CD4-positive, alpha-beta T cell treated with Interleukin-17A for 4 hours (primary cell): Measurements from ENCODE around the gene ZNF644.
"Not testable (repeated sequence)": the region's sequence is repeated elsewhere in the genome, so short reads cannot be mapped to it uniquely, and the experiment has no call there.

Experiments used
- DNase-seq: peaks from one replicate; pipeline ENCODE4 v3.0.0-alpha.2; 2020; ENCODE audit warnings: mixed read lengths

Gene ZNF644

GRCh38 chr1:90977522-90977921 is 44.3 kb downstream of the ZNF644 start:
- DNase-seq, result no peak

GRCh38 chr1:90973897-90974798 is 47.7 kb downstream of the ZNF644 start:
- DNase-seq, result no peak

- no peak for DNase-seq
Observed at GRCh38 chr1:90970208-90970607, 51.6 kb downstream of the ZNF644 start.

DNA sequence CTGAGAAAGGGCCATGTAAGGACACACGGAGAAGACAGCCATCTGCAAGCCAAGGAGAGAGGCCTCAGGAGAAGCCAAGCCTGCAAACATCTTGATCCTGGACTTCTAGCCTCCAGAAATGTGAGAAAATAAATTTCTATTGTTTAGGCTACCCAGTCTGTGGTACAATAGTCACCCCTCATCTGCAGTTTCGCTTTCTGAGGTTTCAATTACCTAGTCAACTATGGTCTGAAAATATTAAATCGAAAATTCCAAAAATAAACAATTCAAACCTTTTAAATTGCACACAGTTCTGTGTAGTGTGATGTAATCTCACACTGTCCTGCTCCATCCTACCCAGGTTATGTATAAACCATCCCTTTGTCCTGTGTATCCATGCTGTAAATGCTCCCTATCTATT is 52.6 kb downstream of the ZNF644 start:
- DNase-seq, result no peak

DNA sequence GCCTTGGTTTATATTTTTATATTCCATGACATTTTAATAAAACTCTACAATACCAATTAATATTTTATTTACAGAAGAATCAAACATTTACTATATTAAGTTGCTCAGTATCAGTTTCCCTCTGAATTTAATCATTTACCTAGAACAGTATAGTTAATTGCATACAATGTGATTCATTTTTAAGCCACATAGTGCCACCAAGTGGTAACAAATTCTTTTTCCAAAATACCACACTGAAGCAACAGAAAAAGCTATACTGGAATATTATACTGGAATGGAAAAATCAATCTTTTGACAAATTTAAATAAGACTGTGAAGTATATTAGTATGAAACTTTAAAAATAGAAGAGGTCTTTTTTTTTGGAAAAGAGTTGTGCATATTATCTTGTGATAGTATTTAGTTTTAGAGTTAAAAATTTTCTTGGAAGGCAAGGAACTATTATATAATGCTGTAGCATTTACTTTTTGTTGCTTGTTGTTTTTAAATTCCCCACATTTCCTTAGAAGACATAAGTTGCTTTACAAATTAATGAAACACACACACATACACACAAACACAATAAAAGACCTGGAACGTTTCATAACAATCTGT is 57.3 kb downstream of the ZNF644 start:
- no peak for DNase-seq

GRCh38 chr1:90963651-90964050 is 58.2 kb downstream of the ZNF644 start:
- no peak for DNase-seq

- no peak for DNase-seq
Observed at GRCh38 chr1:90963236-90963635, 58.6 kb downstream of the ZNF644 start.

DNA sequence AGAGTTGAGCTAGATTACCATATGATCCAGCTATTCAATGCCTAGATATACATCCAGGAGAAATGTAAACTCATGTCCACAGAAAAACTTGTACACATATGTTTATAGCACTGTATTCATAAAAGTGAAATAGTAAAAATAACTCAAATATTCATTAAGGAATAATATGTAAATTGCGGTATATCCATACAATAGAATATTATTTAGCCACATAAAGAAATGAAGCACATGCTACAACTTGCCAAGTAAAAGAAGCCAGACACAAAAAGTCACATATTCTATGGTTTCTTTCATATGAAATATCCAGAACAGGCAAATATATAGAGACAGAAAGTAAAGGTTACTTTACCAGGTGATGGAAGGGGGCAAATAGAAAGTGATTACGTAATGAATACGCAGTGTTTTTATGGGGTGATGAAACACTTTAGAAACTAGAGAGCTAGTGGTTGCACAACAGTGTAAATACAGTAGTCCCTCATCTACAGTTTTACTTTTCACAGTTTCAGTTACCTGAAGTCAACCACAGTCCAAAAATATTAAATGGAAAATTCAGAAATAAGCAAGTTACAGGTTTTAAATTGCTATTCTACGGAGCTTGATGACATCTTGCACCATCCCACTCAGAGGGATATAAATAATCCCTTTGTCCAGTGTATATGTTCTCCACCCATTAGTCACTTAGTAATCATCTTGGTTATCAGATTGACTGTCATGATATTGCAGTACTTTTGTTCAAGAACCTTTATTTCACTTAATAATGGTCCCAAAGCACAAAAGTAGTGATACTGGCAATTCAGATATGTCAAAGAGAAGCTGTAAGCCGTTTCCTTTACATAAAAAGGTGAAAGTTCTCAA is 62.3 kb downstream of the ZNF644 start:
- no peak for DNase-seq

- no peak for DNase-seq
Observed at GRCh38 chr1:90957497-90957896, 64.3 kb downstream of the ZNF644 start.

DNA sequence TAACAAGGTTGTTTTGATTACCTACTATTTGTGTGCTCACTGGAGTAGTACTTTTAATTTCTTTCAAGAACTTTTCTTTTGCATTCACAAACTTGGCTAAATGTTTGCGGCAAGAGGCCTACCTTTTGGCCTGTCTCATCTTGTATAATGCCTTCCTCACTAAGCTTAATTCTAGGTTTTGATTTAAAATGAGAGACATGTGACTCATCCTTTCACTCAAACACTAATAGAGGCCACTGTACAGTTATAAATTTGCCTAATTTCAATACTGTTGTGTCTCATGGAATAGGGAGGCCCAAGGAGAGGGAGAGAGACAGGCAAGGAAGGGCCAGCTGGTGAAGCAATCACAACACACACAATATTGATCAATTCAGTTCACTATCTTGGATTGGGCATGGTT is 66.1 kb downstream of the ZNF644 start:
- DNase-seq, result no peak

- no peak for DNase-seq
Observed at GRCh38 chr1:90952906-90953305, 68.9 kb downstream of the ZNF644 start.

DNA sequence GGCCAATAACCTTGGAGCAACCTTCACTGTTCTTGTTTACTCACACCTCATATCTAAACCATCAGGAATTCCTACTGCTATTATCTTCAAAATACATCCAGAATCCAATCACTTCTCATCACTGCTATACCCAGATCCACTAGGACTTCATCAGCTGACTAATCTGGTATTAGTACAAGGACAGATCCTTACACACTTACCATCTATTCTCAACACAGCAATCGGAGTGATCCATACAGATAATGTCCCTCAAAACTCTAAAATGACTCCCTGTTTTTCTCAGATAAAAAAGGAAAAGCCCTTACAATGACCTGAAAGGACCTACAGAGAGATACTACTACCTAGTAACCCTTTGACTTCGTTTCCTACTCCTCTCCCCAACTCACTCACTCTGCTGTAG is 70.8 kb downstream of the ZNF644 start:
- DNase-seq, result no peak

- no peak for DNase-seq
Observed at GRCh38 chr1:90948301-90948700, 73.5 kb downstream of the ZNF644 start.

DNA sequence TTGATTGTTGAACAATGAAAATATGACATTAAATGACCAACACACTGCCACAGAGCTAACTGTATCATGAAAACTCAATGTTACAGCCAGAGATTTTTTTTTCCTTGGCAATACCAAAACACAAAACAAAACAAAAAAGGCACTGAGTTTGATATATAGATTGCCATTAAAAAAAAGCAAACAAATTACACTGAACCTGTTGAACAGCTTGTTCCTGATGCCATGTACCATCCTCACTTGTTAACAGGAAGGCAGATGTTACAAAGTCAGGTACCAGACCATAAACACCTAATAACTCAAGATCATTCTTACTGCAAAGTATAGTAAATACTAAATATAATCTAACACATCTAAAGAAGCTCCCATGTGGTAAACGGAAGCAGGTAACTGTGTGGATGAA is 75.2 kb downstream of the ZNF644 start:
- DNase-seq, result no peak

DNA sequence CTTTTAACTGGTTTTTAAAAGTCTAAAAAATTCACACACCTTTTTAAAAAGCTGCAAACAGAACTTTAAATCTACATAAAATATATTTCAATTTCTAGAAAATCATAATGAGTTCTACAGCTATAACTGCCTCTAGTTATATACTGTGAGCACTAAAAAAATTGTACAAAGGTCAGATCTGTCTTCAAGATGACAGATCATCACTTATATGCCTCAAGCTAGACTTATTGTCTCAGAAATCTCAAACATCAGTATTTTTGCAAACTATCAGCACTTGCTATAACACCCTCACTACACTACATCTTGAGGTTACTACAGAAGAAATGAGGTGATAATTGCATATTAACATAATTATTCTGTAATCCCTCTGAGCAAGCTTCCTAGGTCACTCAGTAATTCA is 76.5 kb downstream of the ZNF644 start:
- no peak for DNase-seq

GRCh38 chr1:90943966-90944365 is 77.9 kb downstream of the ZNF644 start:
- DNase-seq, result no peak

GRCh38 chr1:90940746-90941145 is 81.1 kb downstream of the ZNF644 start:
- no peak for DNase-seq

DNA sequence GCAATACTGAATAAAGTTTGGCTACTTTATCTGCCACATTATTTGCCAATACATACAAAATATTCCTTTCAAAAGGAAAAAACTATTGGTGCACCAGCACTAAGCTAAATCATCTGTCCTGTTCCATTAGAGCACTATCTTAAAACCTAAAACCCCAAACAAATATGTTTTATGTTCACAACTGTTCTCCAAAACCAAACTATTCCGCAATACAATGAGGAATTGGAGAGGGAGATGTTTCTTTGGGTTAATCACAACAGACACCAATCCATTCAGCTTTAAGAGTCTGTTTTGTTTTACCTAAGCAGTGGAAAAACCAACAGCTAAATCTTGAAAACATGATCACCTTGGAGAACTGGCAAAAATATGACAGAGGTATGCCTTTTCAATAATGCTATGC is 85.1 kb downstream of the ZNF644 start:
- DNase-seq, result no peak

GRCh38 chr1:90936061-90936460 is 85.8 kb downstream of the ZNF644 start:
- DNase-seq, result no peak

DNA sequence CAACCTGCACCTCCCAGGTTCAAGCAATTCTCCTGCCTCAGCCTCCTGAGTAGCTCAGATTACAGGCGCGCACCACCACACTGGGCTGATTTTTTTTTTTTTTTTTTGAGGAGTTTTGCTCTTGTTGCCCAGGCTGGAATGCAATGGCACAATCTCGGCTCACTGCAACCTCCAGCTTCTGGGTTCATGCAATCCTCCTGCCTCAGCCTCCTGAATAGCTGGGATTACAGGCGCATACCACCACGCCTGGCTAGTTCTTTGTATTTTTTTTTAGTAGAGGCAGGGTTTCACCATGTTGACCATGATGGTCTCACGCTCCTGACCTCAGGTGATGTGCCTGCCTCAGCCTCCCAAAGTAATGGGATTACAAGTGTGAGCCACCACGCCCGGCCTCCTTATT is 93.6 kb downstream of the ZNF644 start:
- DNase-seq, result not testable (repeated sequence)

DNA sequence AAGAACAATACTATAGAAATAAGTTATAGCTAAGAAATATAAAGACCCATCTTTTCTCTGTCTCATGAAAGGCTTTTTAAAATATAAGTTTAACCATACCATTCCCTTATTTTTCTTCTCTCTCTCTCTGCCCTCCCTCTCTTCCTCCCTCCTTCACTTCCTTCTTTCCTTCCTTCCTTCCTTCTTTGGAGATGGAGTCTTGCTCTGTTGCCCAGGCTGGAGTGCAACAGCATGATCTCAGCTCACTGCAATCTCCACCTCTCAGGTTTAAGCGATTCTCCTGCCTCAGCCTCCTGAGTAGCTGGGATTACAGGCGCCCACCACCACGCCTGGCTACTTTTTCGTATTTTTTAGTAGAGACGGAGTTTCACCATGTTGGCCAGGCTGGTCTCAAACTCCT is 94.2 kb downstream of the ZNF644 start:
- not testable (repeated sequence) for DNase-seq

- DNase-seq, result no peak
Observed at GRCh38 chr1:90926971-90927370, 94.9 kb downstream of the ZNF644 start.
